H1 (cell line): ENCODE data around the gene XPNPEP1. TPM values are rescaled to one million over a fixed set of nuclear protein-coding genes. Genes with fewer than 3 reads are reported as not detected.

ENCODE experiments used
- GTF2F1 ChIP-seq: IDR thresholded peaks from 2 replicates; pipeline ENCODE4 v1.6.1; 2012; ENCODE audit warnings: low read depth, low read length, improper control_type of control experiment, borderline replicate concordance
- polyA plus RNA-seq, 7 experiments: library from polyadenylated mRNA; depleted of rRNA in 3 of 7; stranded (reverse) in 5 of 7; unstranded in 2 of 7; fragments of >200 nt in 5 of 7; fragments of 200-250 nt in 2 of 7; gene quantifications; 1 replicate in 5 of 7; 2 replicates in 1 of 7; 4 replicates in 1 of 7; pipeline versions ENCODE4 v1.2.1 to v1.2.3, GENCODE V29; 2011 to 2013; ENCODE audit warnings: missing spikeins in 2 of 7, mixed read lengths in 2 of 7
- total RNA-seq: library from RNA; stranded (reverse); fragmentation: NEBNext Ultra II Directional; extraction: Animal tissue kit (Norgen Biotek cat#: 25700); gene quantifications from 2 replicates; pipeline ENCODE4 v1.2.1, GENCODE V29; 2021
- TF ChIP-seq, protein P1 (sequence below): IDR thresholded peaks from 2 replicates; pipeline ENCODE4 v1.6.1; 2012; ENCODE audit warnings: low read length, inconsistent platforms

XPNPEP1 gene
- total and polyA plus RNA-seq, 2 of the 8 experiments (the other 6 are each of a cell fraction or from before 2014, with no cell fraction given): 61.1 to 201 TPM

DNA sequence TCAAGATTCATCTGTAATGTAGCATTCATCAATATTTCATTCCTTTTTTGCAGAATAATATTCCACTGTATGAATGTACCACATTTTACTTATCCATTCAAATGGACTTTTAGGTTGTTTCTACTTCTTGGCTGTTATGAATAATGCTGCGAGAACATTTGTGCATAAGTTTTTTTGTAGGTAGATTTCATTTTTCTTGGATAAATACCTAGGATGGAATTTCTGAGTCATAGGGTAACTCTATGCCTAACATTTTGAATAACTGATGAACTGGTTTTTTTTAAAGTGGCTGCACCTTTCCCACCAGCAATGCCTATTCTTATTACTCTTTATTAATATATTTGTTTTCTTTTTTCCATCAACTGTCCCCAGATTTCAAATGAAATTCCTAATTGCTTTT is 9.1 kb upstream of the XPNPEP1 start (continued):
- TF ChIP-seq, protein P1, sequence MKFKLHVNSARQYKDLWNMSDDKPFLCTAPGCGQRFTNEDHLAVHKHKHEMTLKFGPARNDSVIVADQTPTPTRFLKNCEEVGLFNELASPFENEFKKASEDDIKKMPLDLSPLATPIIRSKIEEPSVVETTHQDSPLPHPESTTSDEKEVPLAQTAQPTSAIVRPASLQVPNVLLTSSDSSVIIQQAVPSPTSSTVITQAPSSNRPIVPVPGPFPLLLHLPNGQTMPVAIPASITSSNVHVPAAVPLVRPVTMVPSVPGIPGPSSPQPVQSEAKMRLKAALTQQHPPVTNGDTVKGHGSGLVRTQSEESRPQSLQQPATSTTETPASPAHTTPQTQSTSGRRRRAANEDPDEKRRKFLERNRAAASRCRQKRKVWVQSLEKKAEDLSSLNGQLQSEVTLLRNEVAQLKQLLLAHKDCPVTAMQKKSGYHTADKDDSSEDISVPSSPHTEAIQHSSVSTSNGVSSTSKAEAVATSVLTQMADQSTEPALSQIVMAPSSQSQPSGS: no peak
- TF ChIP-seq GTF2F1: no peak
- TF ChIP-seq, all 59 proteins: peak for 0
